ENCODE measurements around the gene PGAP3. TPM values are rescaled to one million over a fixed set of nuclear protein-coding genes. Genes with fewer than 3 reads are reported as not detected.

The PGAP3 gene
- total RNA-seq, 1 donor from 2014 or later, result 11.2 TPM

DNA sequence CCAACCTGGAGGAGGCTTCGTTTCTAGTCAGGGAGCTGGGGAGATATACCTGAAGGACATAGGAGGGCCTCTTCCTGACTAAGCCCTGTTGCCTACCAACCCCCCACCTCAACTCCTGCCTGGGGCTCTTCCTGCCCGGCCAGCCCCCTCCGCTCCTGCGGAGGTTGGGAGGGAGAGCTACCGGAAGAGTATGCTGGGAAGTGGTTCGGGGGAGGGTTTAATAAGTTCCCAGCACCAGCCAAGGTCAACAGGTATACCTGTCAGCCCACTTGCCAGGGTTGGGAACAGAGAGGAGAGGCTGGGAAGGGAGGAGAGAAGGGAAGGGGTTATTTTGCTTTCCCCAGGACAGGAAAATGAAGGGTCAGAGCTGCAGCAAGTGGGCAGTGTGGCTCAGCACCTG, 56.5 kb downstream of the PGAP3 start:
- Mint-ChIP-seq H3K27ac (ENCODE audit: unreplicated experiment) (no peak overlapping the region), H3K9me3 (ENCODE audit: unreplicated experiment) (no peaks in the 10 kb centered on the region), H3K36me3 (ENCODE audit: low read depth, unreplicated experiment) (no peaks in the 10 kb centered on the region), H3K27me3 (ENCODE audit: unreplicated experiment) (peaks cover 19% of the 10 kb centered on the region), H3K4me1 (ENCODE audit: unreplicated experiment) (peaks cover 12% of the 10 kb centered on the region), H3K4me3 (ENCODE audit: unreplicated experiment) (no peak overlapping the region)
- no peak for DNase-seq (ENCODE audit: low spot score)
- no peak for TF ChIP-seq CTCF (IDR thresholded peaks at IDR 0.05; ENCODE audit: unreplicated experiment)

- Mint-ChIP-seq H3K4me1 (ENCODE audit: unreplicated experiment) (peaks cover 16% of the 10 kb centered on the region), H3K36me3 (ENCODE audit: low read depth, unreplicated experiment) (no peaks in the 10 kb centered on the region), H3K27me3 (ENCODE audit: unreplicated experiment) (peaks cover 19% of the 10 kb centered on the region), H3K27ac (ENCODE audit: unreplicated experiment) (no peak overlapping the region), H3K9me3 (ENCODE audit: unreplicated experiment) (no peaks in the 10 kb centered on the region), H3K4me3 (ENCODE audit: unreplicated experiment) (no peak overlapping the region)
- no peak for DNase-seq (ENCODE audit: low spot score)
- TF ChIP-seq CTCF (IDR thresholded peaks at IDR 0.05; ENCODE audit: unreplicated experiment), result no peak
These were observed 58.0 kb downstream of the PGAP3 start for GRCh38 chr17:39629898-39630297.

DNA sequence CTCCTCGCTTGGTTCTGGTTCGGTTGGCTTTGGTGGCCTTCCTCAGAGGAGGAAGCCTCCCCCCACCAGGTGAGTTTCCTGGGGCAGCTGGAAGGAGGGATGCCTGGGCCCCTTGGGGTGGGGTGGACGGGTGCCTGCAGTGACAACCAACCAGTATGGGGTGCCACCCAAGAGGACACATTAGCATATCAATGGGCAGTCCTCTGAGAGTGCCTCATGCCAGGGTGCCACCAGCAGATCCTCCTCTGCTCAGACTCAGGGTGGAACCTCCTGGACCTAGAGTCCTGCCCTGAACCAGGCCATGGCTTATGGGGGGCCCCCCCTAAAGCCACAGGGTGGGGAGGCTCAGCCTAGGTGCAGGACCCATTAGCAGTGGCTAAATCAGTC, 58.4 kb downstream of the PGAP3 start:
- Mint-ChIP-seq H3K4me3 (ENCODE audit: unreplicated experiment) (no peak overlapping the region), H3K27ac (ENCODE audit: unreplicated experiment) (no peak overlapping the region), H3K4me1 (ENCODE audit: unreplicated experiment) (peaks cover 16% of the 10 kb centered on the region), H3K27me3 (ENCODE audit: unreplicated experiment) (peaks cover 19% of the 10 kb centered on the region), H3K9me3 (ENCODE audit: unreplicated experiment) (no peaks in the 10 kb centered on the region), H3K36me3 (ENCODE audit: low read depth, unreplicated experiment) (no peaks in the 10 kb centered on the region)
- no peak for DNase-seq (ENCODE audit: low spot score)
- TF ChIP-seq CTCF (IDR thresholded peaks at IDR 0.05; ENCODE audit: unreplicated experiment), result no peak

DNA sequence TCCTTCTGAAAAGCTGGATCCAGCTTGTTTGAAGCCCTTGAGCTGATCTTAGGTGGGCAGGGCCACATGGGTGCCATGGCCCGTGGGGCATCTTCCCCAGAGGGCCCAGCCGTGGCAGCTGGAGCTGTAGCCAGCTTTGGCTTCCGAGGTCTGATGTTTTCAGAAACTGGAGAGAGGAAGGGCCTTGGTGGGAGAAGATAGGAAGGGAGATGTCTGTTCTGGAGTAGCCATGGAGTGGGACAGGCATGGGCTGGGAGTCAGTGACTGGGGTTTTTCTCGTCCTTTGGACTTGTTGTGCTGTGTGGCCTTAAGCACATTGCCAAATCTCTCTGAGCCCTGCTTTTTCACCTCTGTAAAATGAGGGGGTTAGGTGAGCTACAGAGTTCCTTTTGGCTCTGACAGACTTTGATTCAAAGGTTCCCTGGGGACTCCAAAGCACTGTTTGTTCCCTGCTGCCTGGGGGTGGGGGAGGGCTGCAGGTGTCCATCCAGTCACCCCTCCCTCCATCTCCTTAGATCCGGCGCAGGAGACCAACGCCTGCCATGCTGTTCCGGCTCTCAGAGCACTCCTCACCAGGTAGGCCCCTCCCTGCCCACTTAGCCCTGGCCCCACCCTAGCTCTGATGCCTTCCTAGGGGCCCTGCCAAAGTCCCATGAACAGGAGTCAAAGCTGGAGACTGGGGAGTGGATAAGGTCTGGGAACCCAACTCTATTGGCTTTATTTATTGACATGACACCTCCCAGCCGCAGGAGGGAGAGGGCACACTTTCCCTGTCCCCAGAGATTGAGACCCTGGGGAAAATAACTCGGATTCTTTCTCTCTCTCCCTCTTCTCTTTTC, 59.0 kb downstream of the PGAP3 start:
- Mint-ChIP-seq H3K4me3 (ENCODE audit: unreplicated experiment) (no peak overlapping the region), H3K4me1 (ENCODE audit: unreplicated experiment) (peaks cover 16% of the 10 kb centered on the region), H3K9me3 (ENCODE audit: unreplicated experiment) (no peaks in the 10 kb centered on the region), H3K27me3 (ENCODE audit: unreplicated experiment) (peaks cover 19% of the 10 kb centered on the region), H3K27ac (ENCODE audit: unreplicated experiment) (no peak overlapping the region), H3K36me3 (ENCODE audit: low read depth, unreplicated experiment) (no peaks in the 10 kb centered on the region)
- TF ChIP-seq CTCF (IDR thresholded peaks at IDR 0.05; ENCODE audit: unreplicated experiment), result no peak
- DNase-seq (ENCODE audit: low spot score), result no peak

DNA sequence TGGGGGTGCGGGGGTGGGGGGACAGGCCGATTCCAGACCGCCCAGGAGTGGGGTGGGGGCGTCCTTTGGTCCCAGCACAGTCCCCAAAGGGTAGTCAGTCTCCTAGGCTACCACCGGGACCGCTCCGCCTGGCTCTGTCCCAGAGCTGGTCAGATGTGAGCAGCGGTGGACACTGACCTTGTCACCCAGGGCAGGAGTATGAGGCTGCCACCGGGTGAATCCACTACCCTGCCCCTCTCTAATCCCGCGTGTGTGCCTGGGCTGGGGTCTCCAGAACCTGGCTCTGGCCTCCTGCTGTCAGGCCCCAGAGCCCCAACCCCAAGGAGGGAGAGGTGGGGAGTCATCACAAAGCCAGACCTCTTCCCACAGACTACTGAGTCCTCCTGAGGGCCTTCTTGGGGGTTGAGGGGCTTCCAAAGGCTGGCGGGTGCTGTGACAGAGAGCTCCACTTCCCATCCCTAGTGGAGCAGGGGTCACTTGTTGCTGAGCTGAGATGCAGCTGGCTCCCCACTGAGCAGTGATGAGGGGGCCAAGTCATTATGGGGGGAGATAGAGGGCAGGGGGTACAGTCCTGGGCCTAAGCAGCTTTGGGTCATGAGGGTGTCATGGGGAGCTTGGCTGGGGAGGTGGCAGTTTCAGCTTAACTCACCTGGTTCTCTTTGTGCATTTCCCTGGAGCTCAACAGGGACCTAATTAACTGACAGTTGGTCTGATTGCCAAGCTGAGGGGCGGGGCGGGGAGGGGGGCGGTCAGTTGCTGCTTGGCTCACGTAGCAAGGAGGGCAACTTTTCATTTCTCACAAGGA, 59.9 kb downstream of the PGAP3 start:
- Mint-ChIP-seq H3K27me3 (ENCODE audit: unreplicated experiment) (peaks cover 19% of the 10 kb centered on the region), H3K9me3 (ENCODE audit: unreplicated experiment) (no peaks in the 10 kb centered on the region), H3K4me1 (ENCODE audit: unreplicated experiment) (peaks cover 16% of the 10 kb centered on the region), H3K4me3 (ENCODE audit: unreplicated experiment) (no peak overlapping the region), H3K27ac (ENCODE audit: unreplicated experiment) (no peak overlapping the region), H3K36me3 (ENCODE audit: low read depth, unreplicated experiment) (no peaks in the 10 kb centered on the region)
- DNase-seq (ENCODE audit: low spot score), result no peak
- no peak for TF ChIP-seq CTCF (IDR thresholded peaks at IDR 0.05; ENCODE audit: unreplicated experiment)
